ENCODE results near the gene PI4KB.

Gene PI4KB

GRCh38 chr1:151251656-151252470, 75.4 kb downstream of the PI4KB start:
- no peak overlapping the region for H3K14ac ChIP-seq (ENCODE audit: low read length)
- H3K27ac ChIP-seq (ENCODE audit: low read depth, low read length) = no peak overlapping the region
- H3K9me3 ChIP-seq (ENCODE audit: insufficient read depth, low read depth, low read length) = no peaks in the 10 kb centered on the region
- H3K4me1 ChIP-seq (ENCODE audit: control insufficient read depth in 1 of 2, insufficient read depth in 2 of 2, low read length in 2 of 2) = peaks cover 0 to 3% of the 10 kb centered on the region in 2 experiments
- H2BK120ac ChIP-seq (ENCODE audit: insufficient read depth, low read length, poor library complexity) = no peak overlapping the region
- no peak overlapping the region for H2BK5ac ChIP-seq (ENCODE audit: low read depth, low read length, poor library complexity)
- H3K27me3 ChIP-seq (ENCODE audit: insufficient read depth, low read length) = no peaks in the 10 kb centered on the region
- no peak overlapping the region for H3K4ac ChIP-seq (ENCODE audit: low read depth, low read length)
- H3K79me1 ChIP-seq (ENCODE audit: low read length) = peaks cover 3% of the 10 kb centered on the region
- H3K4me3 ChIP-seq (ENCODE audit: low read depth, low read length) = no peak overlapping the region
- H2AK5ac ChIP-seq (ENCODE audit: low read length) = no peak overlapping the region
- no peak overlapping the region for H2BK12ac ChIP-seq (ENCODE audit: low read length)
- H3K79me2 ChIP-seq (ENCODE audit: control insufficient read depth, insufficient read depth, low read length, poor library complexity) = peaks cover 8% of the 10 kb centered on the region
- H4K91ac ChIP-seq (ENCODE audit: low read depth, low read length) = no peak overlapping the region
- WGBS (ENCODE audit: extremely low coverage, insufficient coverage, insufficient read length) = no CpG with 5 or more reads among the region's 16 CpGs
- H4K8ac ChIP-seq (ENCODE audit: low read depth, low read length) = no peak overlapping the region
- no peak overlapping the region for H3K9ac ChIP-seq (ENCODE audit: low read length)
- no peak overlapping the region for H3K23ac ChIP-seq (ENCODE audit: low read length)
- no peak overlapping the region for H3K18ac ChIP-seq (ENCODE audit: low read length)
- H3K36me3 ChIP-seq (ENCODE audit: control insufficient read depth in 1 of 2, insufficient read depth in 2 of 2, low read length in 2 of 2) = peaks cover 16 to 27% of the 10 kb centered on the region in 2 experiments
- no peak overlapping the region for H4K12ac ChIP-seq (ENCODE audit: low read depth, low read length)
- peak; percentile 65 to 90 for DNase-seq
- no peak overlapping the region for H2AFZ ChIP-seq (ENCODE audit: insufficient read depth, low read length, poor library complexity)
- no peak overlapping the region for H3K4me2 ChIP-seq (ENCODE audit: low read length)

GRCh38 chr1:151246786-151247185, 80.4 kb downstream of the PI4KB start:
- Histone ChIP-seq H3K4ac (ENCODE audit: low read depth, low read length) (no peak overlapping the region), H3K79me2 (ENCODE audit: control insufficient read depth, insufficient read depth, low read length, poor library complexity) (no peaks in the 10 kb centered on the region), H3K4me3 (ENCODE audit: low read depth, low read length) (no peak overlapping the region), H2AK5ac (ENCODE audit: low read length) (no peak overlapping the region), H3K4me2 (ENCODE audit: low read length) (no peak overlapping the region), H2BK120ac (ENCODE audit: insufficient read depth, low read length, poor library complexity) (no peak overlapping the region), H3K27ac (ENCODE audit: low read depth, low read length) (no peak overlapping the region), H4K8ac (ENCODE audit: low read depth, low read length) (no peak overlapping the region), H2BK12ac (ENCODE audit: low read length) (no peak overlapping the region), H4K91ac (ENCODE audit: low read depth, low read length) (no peak overlapping the region), H3K23ac (ENCODE audit: low read length) (no peak overlapping the region), H3K27me3 (ENCODE audit: insufficient read depth, low read length) (no peaks in the 10 kb centered on the region), H3K9me3 (ENCODE audit: insufficient read depth, low read depth, low read length) (no peaks in the 10 kb centered on the region), H3K4me1 (ENCODE audit: control insufficient read depth in 1 of 2, insufficient read depth in 2 of 2, low read length in 2 of 2) (no peaks in the 10 kb centered on the region), H3K14ac (ENCODE audit: low read length) (no peak overlapping the region), H3K18ac (ENCODE audit: low read length) (no peak overlapping the region), H3K9ac (ENCODE audit: low read length) (no peak overlapping the region), H2AFZ (ENCODE audit: insufficient read depth, low read length, poor library complexity) (no peak overlapping the region), H2BK5ac (ENCODE audit: low read depth, low read length, poor library complexity) (no peak overlapping the region), H3K36me3 (ENCODE audit: control insufficient read depth in 1 of 2, insufficient read depth in 2 of 2, low read length in 2 of 2) (peaks cover 33 to 65% of the 10 kb centered on the region in 2 experiments), H4K12ac (ENCODE audit: low read depth, low read length) (no peak overlapping the region), H3K79me1 (ENCODE audit: low read length) (no peaks in the 10 kb centered on the region)
- no CpG with 5 or more reads among the region's 2 CpGs for WGBS (ENCODE audit: extremely low coverage, insufficient coverage, insufficient read length)
- DNase-seq = no peak

- H2BK12ac ChIP-seq (ENCODE audit: low read length) = no peak overlapping the region
- H3K79me1 ChIP-seq (ENCODE audit: low read length) = no peaks in the 10 kb centered on the region
- H3K4me2 ChIP-seq (ENCODE audit: low read length) = no peak overlapping the region
- H3K36me3 ChIP-seq (ENCODE audit: control insufficient read depth in 1 of 2, insufficient read depth in 2 of 2, low read length in 2 of 2) = peaks cover 49 to 84% of the 10 kb centered on the region in 2 experiments
- no peak overlapping the region for H4K12ac ChIP-seq (ENCODE audit: low read depth, low read length)
- WGBS (ENCODE audit: extremely low coverage, insufficient coverage, insufficient read length) = no CpG with 5 or more reads among the region's 5 CpGs
- H3K18ac ChIP-seq (ENCODE audit: low read length) = no peak overlapping the region
- no peak overlapping the region for H4K8ac ChIP-seq (ENCODE audit: low read depth, low read length)
- no peak overlapping the region for H3K4me3 ChIP-seq (ENCODE audit: low read depth, low read length)
- no peak overlapping the region for H2BK5ac ChIP-seq (ENCODE audit: low read depth, low read length, poor library complexity)
- H3K27me3 ChIP-seq (ENCODE audit: insufficient read depth, low read length) = no peaks in the 10 kb centered on the region
- no peak overlapping the region for H2AK5ac ChIP-seq (ENCODE audit: low read length)
- H2AFZ ChIP-seq (ENCODE audit: insufficient read depth, low read length, poor library complexity) = no peak overlapping the region
- H4K91ac ChIP-seq (ENCODE audit: low read depth, low read length) = no peak overlapping the region
- H3K23ac ChIP-seq (ENCODE audit: low read length) = no peak overlapping the region
- DNase-seq = no peak
- no peaks in the 10 kb centered on the region for H3K9me3 ChIP-seq (ENCODE audit: insufficient read depth, low read depth, low read length)
- no peaks in the 10 kb centered on the region for H3K79me2 ChIP-seq (ENCODE audit: control insufficient read depth, insufficient read depth, low read length, poor library complexity)
- no peaks in the 10 kb centered on the region for H3K4me1 ChIP-seq (ENCODE audit: control insufficient read depth in 1 of 2, insufficient read depth in 2 of 2, low read length in 2 of 2)
- H3K9ac ChIP-seq (ENCODE audit: low read length) = no peak overlapping the region
- no peak overlapping the region for H2BK120ac ChIP-seq (ENCODE audit: insufficient read depth, low read length, poor library complexity)
- H3K14ac ChIP-seq (ENCODE audit: low read length) = no peak overlapping the region
- no peak overlapping the region for H3K4ac ChIP-seq (ENCODE audit: low read depth, low read length)
- no peak overlapping the region for H3K27ac ChIP-seq (ENCODE audit: low read depth, low read length)
These were observed 83.5 kb downstream of the PI4KB start for GRCh38 chr1:151243683-151244216.

- Histone ChIP-seq H3K18ac (ENCODE audit: low read length) (no peak overlapping the region), H3K4me1 (ENCODE audit: control insufficient read depth in 1 of 2, insufficient read depth in 2 of 2, low read length in 2 of 2) (no peaks in the 10 kb centered on the region), H2BK5ac (ENCODE audit: low read depth, low read length, poor library complexity) (no peak overlapping the region), H3K79me2 (ENCODE audit: control insufficient read depth, insufficient read depth, low read length, poor library complexity) (no peaks in the 10 kb centered on the region), H4K8ac (ENCODE audit: low read depth, low read length) (no peak overlapping the region), H3K23ac (ENCODE audit: low read length) (no peak overlapping the region), H3K79me1 (ENCODE audit: low read length) (no peaks in the 10 kb centered on the region), H2BK120ac (ENCODE audit: insufficient read depth, low read length, poor library complexity) (no peak overlapping the region), H4K12ac (ENCODE audit: low read depth, low read length) (no peak overlapping the region), H3K4me2 (ENCODE audit: low read length) (no peak overlapping the region), H2BK12ac (ENCODE audit: low read length) (no peak overlapping the region), H3K27ac (ENCODE audit: low read depth, low read length) (no peak overlapping the region), H2AFZ (ENCODE audit: insufficient read depth, low read length, poor library complexity) (no peak overlapping the region), H3K9ac (ENCODE audit: low read length) (no peak overlapping the region), H3K4ac (ENCODE audit: low read depth, low read length) (no peak overlapping the region), H3K36me3 (ENCODE audit: control insufficient read depth in 1 of 2, insufficient read depth in 2 of 2, low read length in 2 of 2) (peaks cover 46 to 82% of the 10 kb centered on the region in 2 experiments), H3K27me3 (ENCODE audit: insufficient read depth, low read length) (no peaks in the 10 kb centered on the region), H3K4me3 (ENCODE audit: low read depth, low read length) (no peak overlapping the region), H2AK5ac (ENCODE audit: low read length) (no peak overlapping the region), H3K14ac (ENCODE audit: low read length) (no peak overlapping the region), H4K91ac (ENCODE audit: low read depth, low read length) (no peak overlapping the region), H3K9me3 (ENCODE audit: insufficient read depth, low read depth, low read length) (no peaks in the 10 kb centered on the region)
- no CpG with 5 or more reads among the region's 2 CpGs for WGBS (ENCODE audit: extremely low coverage, insufficient coverage, insufficient read length)
- DNase-seq = no peak
These were observed 84.8 kb downstream of the PI4KB start for GRCh38 chr1:151242442-151242841.

All from trophoblast cell (in vitro differentiated cells and primary cell).